NCI-H2107 treated with DMSO at 0.1 percent for 48 hours (cell line): ENCODE data around the gene MPP4.
"Not testable (repeated sequence)": the region's sequence is repeated elsewhere in the genome, so short reads cannot be mapped to it uniquely, and the experiment has no call there.

Experiments used
- DNase-seq: peaks from one replicate; lab custom pipeline; 2025; ENCODE audit not compliant: unreplicated experiment; lab: John Stamatoyannopoulos, UW

The MPP4 gene

DNA sequence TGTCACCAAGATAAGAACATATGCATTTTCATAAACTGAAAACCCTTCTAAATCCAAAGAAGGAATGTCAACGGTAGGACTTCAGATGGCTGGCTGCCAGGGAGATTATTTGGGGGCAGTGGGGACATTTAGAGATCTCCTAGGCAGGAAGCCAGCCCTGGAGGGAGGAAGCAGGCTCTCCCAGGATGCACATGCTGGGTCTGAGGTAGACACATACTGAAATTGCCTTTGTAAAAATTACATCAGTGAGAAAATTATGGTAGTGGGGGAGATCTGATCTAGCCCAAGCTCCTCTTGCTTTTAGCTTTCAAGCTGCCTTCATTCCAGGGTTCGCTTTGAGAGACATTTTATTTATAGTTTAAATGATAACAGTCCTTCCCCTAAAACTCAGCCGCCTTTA lies 24.1 kb downstream of the MPP4 start:
- no peak for DNase-seq

DNA sequence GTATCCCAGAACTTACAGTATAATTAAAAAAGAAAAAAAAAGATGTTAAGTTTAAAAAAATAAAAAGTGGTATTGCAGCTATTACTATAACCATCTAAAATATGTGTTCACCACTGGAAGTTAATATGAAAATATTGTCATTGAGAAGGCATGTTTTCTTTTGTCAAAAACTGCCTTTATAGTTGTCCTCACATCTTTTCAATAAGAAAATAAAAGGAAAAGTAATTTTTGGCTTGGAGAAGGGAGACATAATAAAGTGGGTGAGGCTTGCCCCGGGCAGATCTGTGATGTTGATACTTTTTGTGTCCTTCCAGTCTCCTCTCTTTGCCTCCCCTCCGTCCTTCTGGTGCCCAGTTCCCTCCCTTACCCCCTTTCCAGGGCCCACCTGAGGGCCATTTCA lies 24.9 kb downstream of the MPP4 start:
- no peak for DNase-seq

DNA sequence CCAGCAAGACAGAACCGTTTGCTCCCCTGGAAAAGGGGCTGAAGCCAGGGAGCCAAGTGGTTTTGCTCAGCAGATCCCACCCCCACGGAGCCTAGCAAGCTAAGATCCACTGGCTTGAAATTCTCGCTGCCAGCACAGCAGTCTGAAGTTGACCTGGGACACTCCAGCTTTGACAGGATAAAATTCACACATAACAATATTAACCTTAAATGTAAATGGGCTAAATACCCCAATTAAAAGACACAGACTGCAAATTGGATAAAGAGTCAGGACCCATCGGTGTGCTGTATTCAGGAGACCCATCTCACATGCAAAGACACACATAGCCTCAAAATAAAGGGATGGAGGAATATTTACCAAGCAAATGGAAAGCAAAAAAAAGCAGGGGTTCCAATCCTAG lies 27.2 kb downstream of the MPP4 start:
- DNase-seq = not testable (repeated sequence)

DNA sequence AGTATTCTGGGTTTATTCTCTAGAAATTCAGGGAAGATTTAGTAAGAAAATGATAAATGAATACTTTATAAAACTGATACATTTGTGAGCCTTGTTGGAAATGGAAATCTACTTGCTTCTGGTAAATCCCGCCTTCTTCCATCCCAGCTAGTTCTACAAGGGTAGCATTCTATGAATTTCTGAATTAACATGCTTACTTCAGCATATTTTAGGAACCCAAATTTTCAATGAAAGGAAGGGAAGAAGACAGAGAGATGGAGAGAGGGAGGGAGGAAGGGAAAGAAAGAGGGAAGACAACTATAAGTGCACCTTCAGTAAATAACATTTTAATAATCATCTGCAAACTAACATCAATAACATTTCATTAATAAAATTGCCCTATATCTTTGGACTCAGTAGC lies 28.6 kb downstream of the MPP4 start:
- no peak for DNase-seq

DNA sequence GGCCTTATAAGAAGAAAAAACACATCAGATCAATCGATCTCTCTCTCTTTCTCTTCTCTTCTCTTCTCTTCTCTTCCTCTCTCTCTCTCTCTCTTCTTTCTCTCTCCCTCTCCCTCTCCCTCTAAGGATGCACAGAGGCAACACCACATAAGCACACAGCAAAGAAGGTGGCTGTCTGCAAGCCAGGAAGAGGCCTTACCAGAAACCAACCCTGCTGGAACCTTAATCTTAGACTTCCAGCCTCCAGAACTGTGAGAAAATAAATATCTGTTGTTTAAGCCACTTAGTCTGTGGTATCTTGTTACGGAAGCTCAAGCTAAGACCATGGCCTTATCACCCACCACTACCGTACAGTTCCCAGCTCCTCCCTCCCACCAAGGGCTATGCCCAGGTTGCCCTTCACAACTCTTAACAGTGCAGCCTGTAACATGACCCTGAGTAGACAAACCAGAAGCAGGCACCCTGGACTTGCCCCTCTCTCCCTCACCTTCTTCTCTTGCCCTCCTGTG lies 30.0 kb downstream of the MPP4 start:
- no peak for DNase-seq

DNA sequence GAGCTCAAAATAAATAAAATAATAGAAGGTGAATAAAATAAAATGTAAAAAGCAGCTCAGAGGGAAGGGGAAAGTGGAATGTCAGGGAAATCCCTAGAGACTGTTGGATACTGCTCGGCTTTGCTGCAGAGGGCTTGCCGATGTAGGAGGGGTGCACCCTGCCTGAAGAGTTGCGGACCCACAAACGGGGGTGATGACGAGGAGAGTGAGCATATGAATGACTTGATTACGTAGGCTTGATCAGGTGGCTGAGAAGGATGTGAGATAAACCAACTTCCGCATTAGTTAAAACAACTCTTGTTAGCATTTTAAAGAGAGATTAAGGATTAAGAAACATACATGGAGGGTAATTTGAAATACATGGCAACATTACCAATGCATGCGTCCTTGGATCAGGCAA lies 34.1 kb downstream of the MPP4 start:
- DNase-seq = no peak

DNA sequence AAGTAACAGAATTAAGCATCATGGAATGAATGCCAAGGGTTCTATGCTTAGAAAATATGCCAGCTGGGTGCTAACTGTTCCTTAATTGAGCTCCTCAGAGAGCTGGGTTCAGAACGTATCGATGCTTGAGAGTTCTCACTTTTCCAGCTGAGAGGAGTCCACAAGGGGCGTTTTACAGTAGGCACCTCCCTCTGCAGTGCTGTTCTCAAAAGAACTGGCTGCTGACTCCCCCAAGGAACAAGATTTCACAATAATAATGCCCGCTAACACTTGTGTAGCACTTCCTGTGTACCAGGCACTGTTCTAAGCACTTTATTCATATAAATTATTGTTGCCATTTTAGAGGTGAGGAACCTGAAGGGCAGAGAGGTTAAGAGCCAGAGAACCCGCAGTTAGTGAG lies 37.1 kb downstream of the MPP4 start:
- DNase-seq = no peak

DNA sequence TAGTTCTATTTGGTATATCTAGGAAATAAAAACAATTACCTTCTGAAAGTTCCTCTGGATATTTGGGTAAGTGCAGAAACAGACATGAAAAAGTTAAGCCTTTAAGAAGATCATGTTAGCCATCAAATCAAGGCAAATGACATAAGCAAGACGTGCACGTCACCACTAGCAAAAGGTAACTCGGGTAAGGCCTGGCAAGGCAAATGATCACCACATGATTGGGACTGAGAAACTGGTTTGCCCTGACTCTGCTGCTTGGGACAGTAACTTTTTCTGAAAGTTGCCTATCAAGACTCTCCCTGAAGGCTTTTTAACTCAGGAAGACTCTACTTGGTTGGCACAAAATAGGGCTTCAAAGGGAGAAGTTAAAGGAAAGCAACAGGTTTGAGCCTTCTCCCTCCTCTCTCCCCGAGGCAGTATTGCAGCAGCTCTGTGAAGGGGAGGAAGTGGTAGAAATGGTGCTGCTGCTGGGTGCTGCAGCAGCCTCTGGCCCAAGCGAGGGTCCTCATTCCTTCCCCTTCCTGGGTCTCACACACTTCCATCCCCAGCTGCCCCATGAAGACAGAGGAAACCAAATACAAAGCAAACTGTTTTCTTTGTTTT lies 38.0 kb downstream of the MPP4 start:
- DNase-seq = no peak

DNA sequence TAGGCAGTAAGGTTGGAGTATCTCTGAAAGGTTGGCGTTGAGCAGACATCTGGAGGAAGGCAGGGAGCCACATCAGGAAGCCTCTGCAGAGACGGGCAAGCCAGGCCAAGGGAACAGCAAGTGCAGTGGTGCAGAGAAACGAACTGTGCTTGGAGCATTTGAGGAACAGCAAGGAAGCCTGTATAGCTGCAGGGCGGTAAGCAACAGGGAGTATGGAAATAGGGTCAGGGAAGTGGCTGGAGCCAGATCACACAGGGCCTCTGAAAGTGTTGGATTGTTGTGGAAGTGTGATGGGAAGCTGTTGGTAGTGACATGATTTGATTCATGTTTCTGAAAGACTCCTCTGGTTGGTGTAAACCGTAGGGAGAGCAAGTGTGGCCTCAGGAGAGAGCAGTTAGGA lies 41.7 kb downstream of the MPP4 start:
- DNase-seq = no peak

DNA sequence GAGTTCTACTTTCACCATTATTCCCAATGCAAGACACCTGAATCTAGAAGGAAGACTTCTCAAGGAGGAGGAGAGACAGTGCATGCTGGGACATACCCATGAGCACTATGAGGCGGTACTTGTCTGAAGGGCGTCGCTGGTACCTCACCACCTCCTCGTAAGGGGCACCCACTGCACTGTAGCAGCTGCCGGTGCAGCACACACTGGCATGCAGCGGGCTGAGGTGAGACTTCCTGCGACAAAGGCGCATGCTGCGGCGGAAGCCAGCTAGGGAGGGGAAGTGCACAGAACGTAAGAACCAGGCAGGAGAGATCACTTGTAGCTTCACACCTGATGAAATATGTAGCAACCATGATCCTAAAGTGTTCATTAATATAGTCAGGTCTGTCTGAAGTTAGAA lies 42.3 kb downstream of the MPP4 start:
- no peak for DNase-seq

DNA sequence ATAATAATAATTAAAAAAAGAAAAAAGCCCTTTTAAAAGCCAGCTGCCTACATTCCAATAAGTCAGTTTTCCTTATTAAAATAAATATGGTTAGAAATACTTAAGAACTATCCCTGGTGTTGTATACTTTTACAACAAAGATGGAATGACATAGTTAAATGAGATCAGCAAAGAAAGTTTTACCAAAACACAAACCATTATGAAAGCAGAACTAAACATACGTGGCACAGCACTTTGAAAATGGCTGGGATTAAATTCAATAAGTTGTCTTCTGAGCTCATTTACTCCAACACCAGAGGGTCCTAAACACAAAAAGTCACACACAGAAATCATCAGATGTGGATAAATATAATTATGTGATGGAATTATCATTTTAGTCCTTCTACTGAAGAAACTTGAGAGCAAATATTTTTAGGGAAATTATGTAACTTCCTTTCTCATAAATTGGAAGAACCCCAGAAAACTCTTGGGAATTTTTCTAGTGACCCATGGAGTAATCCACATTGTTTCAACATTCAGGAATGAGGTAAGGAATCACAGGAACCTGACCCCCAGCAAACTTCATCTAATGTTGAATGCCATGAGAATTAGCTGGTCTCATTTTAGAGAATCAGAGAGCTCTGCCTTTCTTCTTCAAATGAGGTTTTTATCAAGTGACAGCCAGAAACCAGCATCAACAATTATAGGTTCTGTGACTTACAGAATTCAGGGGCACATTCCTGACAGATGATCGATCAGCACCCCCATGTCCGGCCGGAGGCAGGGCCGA lies 43.6 kb downstream of the MPP4 start:
- no peak for DNase-seq

DNA sequence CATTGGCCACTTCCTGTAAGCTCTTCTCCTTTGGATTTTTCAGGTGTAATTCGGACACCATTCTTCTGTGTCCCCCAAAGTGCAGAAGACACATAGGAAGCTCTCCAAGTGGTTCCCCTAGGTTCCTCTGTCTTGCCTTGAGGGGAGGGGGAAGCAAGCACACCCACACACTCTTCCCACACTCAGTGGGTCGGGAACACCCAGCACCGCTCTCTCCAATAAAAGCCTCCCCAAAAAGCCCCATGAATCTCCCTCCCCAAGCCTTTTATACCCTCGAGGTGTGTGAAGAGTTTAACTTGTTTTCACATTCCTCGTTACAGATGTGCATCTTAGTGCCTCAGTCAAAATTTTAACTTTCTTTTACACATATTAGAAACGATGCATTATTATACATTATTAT lies 45.2 kb downstream of the MPP4 start:
- no peak for DNase-seq

DNA sequence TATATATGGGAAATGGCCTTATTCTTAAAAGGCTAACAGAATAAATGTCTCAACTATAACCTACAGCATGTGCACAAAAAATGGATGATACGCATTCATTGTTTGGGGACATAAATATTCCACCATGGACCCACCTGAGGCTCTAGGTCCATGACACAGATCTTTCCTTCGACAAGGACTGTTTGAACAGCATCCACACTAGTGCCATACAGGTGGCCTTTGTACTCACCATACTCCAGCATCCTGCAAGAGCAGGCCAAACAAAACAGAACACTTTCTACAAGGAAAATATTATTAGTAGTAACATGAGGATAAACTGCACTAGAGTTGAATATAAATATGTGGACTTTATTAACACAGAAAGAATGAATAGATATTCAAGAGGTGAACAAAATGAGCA lies 49.0 kb downstream of the MPP4 start:
- DNase-seq = no peak

DNA sequence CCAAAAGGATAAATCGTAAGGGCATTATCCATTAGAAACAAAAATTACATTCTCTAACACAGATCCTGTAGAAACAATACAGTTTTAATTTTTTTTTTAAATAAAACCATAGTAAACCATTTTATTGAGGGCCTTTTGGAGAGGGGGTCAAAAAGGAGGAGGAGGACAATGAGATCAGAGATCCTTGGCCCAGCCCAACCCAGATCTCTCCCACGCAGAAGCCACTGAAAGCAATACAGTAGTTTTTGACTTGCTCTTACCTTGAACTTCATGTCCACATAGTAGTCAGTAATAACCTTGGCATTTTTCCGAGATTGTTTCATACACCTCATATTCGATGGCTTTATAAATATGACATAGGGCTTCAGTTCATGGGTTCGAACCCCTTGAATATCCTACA lies 51.0 kb downstream of the MPP4 start:
- no peak for DNase-seq

DNA sequence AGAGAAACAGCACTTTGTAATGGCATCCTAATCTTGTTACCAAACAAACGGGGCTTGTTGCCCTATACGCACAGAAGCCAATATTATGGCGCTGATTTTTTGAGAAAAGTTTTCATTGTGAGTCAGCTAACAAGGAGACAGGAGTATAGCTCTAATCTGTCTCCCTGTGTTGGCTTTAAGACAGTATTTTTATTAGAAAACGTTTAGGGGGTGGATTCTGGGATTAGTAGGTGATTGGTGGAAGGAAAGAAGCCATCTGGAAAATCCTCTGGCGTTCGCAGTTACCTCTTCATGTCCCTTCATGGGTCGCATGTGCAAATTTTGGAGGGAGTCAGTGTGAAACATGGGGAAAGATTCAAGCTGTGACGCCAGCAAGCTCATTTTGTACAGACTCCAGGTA lies 54.4 kb downstream of the MPP4 start:
- DNase-seq = no peak

DNA sequence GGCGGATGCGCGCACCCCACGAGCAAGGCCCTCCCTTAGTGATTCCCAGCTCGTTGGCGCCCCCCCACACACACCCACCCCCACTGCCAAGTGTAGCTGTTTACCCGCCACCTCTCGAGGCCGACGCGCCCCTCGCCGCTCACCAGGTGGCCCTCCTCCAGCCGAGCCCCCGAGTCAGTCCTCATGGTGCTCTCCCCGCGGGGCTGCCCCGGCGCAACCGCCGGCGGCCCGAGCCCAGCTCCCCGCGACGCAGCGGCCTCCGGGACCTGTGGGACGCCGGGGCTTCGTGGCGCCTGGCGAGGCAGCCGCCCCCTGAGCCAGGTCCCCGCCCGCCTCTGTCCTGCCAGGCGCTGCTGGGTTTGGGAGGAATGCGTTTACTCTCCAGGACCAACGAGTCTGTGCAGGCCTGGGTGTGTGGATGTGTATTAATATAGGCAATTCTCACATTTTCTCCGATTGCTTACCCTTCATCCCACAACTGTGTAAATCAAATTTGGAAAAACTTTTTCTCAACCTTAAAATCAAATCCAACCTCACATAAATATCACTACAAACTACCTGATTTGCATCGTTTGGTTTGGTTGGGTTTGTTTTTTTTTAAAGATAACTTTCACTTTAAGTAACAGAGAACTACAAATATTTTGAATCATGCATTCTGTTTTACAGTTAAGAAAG lies 55.1 kb downstream of the MPP4 start, which contains the start of gene TMEM237:
TSS of gene TMEM237 (minus strand) at position 288 of the 675 bp plus-strand sequence. CDS start at position 185, 103 bp downstream.
- DNase-seq = no peak

DNA sequence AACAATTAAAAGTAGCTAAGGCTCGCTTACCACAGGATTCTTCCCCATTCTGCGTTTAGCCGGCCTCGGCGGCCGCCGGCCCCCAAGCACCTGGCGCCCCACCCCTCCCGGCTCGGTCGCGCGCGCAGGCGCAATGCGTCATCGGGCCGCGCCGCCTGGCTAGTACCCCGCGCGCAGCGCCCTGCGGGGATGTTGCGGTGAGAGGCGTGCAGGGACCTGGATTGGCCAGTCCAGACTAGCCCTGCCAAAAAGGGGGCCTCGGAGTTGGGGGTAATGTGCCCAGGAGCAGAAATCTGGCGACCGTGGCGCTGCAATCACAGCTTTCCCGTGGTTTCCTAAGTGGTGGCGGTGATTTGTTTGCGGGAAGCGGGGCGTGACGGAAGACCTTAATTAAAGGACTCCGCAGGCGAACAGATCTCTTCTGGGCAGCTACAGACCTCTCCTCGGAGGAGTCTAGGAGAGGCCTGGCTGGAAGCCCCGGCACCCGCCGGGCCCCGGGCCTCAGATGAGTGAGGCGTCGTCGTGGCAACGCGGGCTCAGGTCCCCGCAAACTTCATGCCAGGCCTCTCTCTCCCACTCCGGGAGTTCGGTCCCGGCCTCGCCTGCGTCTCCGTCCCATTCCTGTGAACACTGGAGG lies 55.7 kb downstream of the MPP4 start:
- no peak for DNase-seq

DNA sequence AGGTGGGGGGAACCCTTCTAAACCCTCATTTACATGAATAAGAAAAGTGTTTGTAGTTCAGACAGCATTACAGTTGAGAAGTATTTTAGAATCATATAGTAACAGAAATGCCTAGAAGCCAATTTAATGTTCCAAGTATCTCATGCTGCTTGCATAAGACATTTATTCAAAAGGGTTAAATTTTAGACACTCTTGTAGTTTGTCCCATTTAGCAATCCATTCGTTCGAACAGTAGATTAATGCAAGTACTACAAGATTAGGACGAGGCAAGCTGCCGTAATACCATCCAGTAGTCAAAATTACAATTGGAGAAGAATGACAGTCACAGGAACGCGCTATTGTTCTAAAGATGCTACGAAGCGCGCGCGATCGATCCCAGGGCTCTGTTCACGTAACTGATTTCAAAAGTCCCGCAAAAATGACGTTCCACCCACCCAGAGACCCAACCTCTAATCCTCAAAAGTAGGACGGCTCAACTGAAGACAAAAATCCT lies 56.3 kb downstream of the MPP4 start:
- DNase-seq = peak; percentile 43

DNA sequence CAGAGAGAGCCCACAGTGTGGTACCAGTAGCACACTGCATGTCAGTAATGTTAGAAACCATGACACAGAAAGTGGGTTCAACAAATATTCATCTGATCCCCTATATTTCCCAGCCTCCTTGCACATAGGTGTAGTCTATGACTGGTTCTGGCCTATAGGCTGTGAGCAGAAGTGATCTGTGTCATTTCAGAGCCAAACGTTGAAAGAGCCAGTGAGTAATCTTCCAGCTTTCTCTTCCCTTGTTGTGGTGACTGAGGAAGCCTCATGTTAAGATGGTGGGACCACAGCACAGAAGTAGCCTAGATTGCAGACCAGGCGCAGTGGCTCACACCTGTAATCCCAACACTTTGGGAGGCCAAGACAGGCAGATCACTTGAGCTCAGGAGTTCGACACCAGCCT lies 59.2 kb downstream of the MPP4 start:
- DNase-seq = no peak

DNA sequence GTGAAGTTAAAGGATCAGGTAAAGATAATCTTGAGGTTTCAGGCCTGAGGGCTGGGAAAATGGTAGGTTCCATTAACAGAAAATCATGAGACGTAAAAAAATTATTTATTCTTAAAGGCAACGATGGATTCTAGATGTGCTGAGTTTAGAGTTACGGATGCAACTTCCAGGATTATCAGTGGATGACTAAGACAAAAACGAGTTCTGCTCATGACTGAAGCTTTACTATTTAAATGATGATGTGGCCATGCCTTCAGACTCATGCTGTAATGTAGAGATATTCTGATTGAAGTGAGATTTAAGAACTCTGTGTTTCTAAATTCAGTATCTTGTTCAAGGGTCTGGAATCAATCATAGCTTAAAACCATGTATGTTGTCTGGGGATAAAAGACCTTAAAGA lies 60.1 kb downstream of the MPP4 start:
- no peak for DNase-seq

DNA sequence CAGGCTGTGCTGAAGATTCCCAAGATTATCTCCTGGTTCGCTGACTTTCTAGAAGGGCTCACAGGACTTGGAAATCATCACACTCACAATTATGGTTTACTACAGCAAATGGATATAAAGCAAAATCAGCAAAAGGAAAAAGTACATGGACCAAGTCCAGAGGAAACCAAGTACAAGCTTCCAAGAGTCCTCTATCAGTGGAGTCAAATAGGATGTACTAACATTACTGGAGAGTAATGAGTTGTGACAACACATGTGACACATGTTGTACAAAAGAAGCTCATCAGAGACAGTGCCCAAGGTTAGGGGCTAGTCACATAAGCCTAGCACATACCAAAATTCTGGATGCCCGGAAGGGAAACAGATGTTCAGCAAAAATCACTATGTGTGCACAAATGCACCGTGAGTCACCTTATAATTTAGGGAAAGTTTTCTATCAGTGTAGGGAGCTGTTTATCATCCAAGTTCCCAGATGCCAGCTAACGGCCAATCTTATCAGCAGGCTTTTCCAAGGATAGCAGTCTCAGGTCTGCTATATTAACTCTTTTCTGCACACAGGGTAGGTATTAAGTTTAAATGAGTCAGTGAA lies 64.7 kb downstream of the MPP4 start:
- no peak for DNase-seq
